Central memory CD4-positive, alpha-beta T cell (primary cell): Measurements from ENCODE around the gene GLIS1.

Experiments
- DNase-seq: peaks from one replicate; pipeline ENCODE4 v3.0.0; 2022

The GLIS1 gene

DNA sequence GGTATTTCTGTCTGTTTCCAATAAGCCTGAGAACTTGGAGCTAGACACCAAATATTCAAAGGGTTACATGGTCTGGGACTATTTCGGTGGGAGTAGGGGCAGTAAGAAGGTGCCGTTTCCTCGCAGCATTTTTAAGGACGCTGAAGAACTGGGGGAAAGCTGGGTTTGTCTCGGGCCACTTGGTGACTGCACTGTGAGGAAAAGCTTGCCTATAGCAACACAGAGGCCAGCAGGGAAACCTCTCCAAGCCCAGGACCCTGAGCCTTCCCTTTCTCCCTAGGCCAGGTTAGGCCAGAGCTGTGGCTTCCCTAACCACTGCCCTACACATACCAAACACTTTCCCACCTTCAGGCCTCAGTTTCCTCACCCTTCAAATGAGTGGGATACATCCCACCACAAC, 3.3 kb downstream of the GLIS1 start:
- DNase-seq: no peak

DNA sequence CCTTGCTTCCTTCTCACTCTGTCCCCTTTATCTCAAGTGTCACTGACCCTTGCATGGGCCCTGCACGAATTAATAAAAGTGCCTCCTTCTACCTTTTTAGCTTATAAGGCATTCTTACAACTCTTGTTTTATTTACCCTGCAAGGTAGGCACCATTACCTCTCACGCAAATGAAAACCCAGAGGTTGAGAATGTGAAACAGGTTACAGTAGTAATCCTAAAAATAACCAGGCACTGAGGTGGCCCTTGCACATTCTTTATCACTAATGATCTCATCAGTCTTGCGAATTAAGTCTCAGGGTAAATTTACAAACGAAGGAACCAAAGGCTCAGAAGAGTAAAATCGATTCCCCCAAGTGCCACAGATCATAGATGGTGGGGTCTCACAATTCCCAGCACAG, 3.7 kb downstream of the GLIS1 start:
- no peak for DNase-seq

DNA sequence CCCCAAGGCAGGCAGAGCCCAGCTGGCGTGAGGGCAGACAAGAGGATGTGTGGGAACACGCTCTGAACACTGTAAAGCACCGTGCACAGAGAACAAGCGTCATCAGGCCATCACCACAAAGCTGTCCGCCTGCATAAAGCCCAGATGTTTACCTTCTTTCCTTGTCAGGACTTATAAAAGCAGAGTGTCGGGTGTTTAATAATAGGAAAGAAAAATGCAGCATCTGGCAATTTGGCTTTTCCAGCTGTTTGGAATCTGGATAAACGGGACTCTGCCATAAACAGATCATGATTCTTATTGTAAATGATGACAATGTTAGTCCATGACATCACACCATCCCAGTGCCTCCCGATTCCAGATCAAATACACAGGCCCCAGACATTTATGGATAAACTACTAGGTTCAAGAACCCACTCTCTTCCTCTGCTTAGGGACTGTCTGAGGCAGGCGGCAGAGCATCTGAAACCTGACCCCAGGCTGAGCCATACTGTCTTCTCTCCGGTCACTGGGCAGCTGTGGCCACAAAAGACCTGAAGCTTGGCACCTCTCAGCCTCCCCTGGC, 4.2 kb downstream of the GLIS1 start:
- DNase-seq: no peak

DNA sequence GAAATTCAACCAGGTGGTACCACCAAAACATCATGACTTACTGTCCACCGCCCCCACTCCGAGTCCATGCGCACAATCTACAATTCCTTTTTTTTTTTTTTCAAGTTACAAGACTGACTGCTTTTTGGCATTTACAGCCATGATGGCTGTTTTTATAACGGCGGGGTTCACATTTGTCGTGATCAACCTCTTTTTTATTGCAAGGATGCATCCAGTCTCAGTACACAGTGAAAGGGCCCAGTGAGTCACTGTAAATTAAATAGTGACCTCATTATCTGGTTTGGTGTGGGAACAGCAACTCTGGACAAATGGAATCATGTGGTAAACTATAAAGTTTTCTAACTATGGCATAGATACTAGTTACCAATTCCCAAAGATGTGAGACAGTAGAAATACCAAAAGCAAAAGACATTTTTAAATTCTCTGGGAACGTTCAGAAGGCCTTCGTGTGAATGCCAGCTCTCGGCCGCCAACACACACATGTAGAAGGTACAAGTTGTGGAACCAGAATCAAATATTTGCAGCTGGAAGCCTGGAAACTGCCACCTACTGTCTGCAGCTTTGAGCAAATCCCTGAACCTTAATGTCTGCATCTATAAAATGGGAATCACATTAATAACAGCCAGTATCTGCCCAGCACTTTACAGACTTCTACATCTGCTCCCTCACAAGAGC, 4.9 kb downstream of the GLIS1 start:
- no peak for DNase-seq

DNA sequence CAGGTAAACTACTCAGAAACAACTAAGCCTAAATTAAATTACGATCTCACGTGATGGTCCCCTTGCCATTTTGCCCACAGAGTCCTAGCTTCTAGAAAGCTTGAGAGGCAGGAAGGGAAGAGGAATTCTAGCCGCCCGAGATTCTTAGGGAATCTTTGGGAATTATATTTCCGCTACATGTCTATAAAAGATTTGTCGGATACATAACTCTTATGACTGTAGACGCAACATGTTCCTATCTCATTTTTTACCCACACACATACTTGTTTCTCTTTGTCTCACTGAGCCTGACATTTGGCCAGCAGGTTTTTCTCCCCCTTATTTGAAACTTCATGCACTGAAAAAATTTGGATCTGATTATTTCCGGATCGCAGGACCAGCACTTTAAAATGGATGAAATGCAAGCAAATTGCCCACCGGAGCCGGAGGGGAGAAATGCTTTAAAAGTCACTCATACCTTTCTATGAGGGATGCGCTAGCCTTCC, 5.5 kb downstream of the GLIS1 start:
- DNase-seq: no peak

DNA sequence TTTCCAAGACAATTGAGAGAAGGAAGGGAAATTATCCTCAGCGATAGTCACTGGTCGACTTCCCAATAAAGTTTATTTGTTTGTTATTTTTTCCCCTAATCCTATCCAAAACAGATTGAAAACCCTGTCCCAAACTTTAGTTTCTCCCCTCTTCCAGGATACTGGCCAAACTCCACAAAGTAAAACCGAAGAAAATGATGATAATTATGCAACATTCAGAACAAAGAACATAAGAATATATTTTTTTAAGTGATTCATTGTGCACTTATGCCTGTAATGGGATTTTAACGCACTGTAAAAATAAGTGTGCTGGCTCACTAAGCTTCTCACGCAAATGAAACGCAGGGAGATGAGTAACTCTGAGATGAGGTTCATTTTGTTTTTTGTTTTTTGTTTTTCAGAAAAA, 6.0 kb downstream of the GLIS1 start:
- no peak for DNase-seq

DNA sequence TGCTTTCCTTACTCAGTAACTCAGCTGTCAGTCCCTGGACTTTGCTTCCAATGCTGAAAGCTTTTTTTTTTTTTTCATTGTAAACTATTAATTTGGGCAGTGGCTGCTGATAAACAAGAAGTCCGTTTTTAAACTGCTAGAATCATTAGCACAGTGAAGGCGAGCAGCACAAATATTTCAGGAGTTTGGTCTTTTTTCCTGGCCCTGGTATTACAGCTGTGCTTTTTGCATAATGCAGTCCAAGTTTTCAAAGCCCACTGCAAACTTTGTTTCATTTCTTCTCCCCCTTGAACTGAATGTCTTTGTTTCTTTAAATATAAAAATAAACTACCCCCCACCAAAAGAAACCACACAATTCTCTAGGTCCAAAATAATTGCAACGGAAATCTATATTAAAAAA, 6.6 kb downstream of the GLIS1 start:
- no peak for DNase-seq

DNA sequence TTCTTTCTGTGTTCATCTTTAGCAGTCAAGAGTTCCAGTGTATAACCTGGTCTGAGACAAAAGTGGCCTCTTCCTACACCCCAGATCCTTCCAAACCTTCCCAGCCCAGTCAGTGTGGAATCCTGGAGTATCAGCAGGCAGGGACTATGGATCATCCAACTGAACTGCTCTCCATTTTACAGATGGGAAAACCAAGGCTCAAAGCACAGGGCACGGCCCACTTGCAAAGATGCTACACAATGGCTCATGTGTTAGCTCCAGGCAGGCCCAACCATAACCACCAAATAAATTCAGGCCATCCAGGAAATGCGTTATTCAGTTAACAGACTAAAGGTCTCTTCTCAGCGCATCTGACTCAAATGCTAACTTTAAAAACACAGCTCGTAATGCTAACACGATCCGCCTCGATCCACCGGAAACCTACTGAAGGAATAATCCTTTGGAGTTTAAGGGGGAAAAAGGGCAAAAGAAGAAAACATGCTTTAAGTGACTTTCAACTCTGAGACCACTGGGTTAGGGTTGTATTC, 7.1 kb downstream of the GLIS1 start:
- DNase-seq: no peak

DNA sequence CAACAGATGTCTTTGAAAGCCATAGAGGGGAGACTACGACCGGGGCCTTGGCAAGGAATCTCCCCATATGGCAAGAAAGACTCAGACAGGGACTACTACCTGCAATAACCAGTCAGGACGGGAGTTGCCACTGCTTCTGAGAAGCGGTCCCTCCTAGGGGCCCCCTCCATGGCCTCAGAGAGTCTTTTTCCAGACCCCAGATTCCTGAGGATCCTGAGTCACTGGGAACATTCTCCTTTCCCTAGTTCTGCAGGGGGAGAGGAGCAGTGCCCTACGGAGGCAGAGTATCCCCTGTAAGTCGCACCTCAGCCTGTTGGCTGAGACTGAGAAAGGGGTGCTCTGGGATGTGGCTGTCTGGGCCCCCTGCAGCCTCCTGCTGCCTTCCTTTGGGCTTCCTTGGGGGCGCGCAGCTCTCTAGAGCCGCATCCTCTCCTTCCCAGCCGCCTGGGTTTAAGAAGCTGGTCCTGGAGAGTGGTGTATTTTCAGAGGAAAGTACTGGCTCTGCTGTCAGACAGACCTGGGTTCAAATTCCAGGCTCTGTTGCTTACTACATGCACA, 7.8 kb downstream of the GLIS1 start:
- DNase-seq: no peak

DNA sequence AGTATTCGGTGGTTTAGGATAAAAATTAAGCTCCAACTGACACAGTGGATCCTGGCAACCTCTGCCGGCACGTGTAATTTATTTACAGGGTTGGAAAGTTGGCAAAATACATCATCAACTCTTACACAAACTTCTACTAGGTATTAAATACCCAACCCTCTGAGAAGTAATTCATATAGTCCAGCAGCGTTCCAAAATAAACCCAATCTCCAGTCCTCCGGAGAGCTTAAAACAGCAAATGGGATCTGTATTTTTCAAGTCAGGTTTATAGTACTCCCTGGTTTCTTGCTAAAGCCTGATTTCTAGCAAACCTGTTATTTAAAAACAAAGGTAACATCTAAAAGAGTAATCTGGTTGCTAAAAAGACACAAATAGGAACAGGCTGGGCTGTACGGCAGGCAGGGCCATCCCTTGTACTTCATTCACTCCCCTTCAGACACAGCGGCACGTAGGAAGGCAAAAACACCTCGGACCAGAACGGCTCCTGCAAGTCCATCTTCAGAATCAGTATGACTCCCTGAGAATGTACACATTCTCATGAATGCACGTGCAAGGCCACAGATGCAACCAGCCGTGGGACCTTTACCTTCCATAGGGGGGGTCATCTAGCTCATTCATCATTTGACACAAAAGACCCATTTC, 8.6 kb downstream of the GLIS1 start:
- no peak for DNase-seq

DNA sequence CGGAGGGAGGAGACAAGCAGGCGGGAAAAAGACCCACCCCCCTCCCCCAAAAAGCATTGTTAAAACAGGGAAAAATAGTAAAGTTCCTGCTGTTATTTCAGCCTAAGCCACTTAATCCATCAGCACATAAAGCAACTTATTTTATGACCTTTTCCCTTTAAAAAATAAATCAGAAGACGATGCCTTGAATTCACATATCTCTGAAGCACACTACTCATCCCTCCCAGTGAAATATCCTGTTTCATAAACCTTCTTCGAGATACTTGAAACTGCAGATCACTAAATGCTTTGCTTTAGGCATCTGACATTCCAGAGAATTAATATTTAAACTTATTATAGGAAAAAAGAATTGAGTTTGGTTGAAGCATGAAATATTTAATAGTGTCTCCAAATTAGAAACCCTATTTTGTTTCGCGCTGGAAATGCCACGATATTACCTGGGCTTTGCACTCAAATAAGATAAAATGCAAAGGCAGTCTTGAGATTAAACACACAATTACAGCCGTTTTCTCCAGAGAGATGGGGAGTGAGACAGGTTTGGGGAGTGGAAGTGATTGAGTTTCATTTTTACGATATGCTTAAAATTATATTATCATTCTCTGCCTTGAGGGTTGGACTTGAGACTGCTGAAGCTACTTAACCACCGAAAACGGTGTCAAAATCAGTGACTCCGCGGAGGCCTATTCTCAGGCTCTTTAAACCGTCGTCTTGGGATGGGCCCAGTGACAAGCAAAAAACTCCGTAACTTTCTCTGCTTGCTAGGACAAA, 9.3 kb downstream of the GLIS1 start:
- no peak for DNase-seq

DNA sequence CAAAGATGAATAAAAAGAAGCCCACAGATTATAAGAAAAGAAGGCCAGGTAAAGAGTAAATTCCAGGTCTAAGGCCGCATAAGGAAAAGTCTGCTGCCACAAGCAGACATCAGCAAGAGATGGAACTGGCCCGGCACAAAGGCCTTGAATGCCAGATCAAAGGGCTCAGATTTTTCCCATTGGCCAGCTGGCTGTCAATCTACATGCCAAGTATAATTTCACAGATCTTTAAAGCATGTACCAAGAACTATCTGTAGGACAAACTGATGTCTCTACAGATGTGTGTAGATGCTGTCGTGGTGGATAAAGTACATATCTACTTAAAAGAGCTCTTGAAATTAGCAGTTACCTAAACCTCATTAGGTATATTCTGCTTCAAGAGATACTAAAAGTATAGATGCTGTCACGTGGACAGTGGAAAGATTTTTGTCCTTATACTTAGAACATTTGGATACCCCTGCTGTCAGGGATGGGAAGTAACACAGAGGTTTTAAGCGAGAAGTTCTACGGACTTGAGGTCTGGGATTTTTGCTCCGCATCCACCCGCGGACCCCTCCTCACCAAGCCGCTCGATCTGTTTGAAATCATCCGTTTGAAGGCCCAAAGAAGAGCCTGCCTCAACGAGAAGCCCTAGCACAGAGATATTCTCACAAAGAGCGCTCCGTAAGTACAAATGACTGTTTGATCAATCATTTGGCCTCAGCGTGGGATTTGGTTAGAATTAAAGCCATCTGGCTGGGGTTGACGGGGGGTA, 10.1 kb downstream of the GLIS1 start:
- no peak for DNase-seq

DNA sequence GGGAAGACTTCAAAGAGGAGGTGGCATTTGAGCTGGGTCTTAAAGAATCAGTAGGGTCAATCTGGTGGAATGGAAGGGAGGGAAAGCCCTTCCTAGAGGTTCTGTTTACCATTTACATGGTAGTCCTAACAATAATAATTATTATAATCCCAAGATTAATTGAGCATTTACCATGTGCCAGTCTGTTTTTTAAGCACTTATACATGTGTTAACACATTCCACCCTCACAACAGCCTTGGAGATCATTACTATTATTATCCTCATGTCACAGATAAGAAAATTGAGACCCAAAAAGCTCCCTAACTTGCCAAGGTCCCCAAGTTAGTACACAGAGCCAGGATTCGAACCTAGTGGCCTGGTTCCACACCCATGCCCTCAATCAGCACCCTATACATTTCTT, 10.8 kb downstream of the GLIS1 start:
- no peak for DNase-seq

DNA sequence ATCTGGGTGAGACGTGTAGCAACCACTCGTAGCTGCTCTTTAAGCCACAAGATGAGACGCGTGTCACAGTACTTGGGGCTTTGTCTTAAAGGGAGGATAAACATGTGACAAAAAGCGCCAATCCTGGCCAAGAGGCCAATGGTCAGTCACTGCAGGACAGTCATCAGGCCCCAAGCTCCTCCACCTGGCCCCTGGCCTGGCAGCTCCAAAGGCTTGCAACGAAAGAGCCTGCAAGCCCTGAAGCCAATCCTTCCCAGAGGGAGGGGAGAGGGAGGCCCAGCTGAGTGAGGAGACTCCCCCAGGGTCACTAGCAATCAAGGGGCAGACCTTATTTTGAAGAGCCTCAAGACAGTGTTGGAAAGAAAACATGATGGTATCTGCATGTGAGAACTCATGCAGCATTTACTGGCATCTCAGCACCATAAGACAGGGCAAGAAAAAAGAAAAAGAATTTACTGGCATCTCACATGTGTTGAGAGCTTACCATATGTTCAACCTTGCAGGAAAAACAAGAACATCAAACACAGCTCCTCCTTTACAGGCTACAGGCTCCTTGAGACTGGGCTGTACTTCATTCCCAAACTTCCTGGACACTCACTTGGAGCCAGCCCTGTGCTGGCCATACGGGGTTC, 11.4 kb downstream of the GLIS1 start:
- no peak for DNase-seq

DNA sequence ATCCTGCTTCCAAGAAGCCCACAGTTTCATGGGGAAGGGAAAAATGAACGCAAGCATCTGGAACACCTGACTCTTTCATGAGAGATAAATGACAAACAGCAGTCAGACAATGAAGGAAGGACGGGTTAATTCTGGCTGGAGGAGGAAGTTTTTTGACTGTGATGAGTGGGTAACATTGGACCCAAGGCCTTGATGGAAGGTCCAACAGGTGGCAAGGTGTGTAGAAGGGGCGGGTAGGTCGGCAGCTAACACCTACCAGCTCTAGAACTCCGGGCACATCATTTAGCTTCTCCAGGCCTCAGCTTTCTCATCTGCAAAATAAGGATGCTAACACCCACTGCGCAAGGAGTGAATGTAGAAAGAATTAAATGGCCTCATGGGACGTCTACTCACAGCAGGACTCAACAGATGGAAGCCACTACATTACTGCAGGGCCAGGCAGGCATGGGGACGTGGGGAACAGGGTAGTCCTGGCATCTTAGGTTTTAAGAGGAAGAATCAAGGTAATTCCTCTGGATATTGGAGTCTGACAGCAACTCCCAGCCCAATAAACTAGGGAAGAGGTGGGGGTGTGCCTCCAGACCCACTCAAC, 12.9 kb downstream of the GLIS1 start:
- no peak for DNase-seq

DNA sequence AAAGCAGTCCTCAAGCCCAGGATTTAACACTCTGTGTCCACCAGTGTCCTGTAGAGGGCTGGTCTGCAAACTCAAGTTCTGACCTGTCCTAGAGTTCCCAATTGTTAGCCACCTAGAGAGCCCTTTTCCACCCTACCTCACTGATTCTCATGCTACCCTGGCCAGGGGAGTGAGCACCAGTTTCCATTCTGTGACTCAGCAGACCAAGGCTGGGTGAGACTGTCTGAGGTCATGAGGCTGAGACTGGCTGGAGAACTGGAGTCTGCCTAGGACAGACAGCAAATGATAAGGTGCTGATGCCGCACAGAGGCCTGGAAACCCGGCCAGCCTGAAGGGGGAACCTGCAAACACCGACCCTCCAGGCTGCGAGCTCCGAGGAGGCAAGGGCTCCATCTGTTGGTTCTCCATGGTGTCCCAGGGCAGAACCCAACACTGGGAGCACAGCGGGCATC, 13.7 kb downstream of the GLIS1 start:
- no peak for DNase-seq

DNA sequence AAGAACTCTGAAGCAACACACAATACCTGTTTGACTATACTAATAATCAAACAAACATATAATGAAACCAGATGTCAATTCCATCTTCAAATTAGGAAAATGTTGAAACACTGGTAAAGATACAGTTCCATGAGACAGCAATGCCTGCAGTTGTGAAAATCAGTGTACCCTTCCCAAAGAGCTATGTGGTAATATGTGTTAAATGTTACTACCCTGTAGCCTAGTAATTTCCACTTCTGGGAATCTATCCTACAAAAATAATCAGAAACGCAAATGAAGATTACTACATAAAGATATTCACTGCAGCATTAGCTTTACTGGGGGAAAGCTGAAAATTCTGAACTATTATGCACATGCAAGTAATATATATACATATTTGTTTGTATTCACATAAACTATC, 16.9 kb downstream of the GLIS1 start:
- DNase-seq: no peak

DNA sequence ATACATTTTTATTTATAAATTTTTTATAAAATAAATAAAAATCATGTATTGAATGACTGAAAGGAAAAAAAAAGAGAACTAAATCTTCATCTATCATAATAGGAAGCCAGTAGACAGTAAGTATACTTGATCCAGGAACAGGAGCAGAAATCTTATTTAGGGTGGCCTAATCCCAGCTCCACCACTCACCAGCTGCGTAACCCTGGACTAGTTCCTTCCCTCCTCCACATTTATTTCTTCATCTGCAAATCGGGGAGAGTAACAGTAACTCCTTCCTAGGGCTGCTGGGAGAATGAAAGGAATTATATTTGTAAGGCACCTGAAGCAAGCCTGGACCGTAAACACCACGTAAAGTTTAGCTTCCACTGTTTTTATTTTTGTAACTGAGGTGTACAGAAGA, 17.9 kb downstream of the GLIS1 start:
- DNase-seq: no peak

DNA sequence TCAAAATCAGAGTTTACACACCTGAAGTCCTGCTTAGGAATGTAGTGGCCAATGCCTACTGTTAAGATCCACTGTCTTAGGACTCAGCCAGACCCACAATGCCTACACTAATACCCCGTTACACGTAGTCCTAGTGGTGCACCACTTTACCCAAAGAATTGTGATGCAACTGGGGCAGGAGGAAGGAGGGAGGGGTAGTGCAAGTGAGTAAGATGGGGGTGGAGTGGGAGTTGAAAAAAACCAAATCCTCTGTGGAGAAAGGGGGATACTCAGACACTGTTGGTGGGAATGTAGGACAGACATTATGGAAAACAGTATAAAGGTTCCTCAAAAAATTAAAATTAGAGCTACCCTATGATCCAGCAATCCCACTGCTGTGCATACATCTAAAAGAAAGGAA, 19.5 kb downstream of the GLIS1 start:
- DNase-seq: no peak

DNA sequence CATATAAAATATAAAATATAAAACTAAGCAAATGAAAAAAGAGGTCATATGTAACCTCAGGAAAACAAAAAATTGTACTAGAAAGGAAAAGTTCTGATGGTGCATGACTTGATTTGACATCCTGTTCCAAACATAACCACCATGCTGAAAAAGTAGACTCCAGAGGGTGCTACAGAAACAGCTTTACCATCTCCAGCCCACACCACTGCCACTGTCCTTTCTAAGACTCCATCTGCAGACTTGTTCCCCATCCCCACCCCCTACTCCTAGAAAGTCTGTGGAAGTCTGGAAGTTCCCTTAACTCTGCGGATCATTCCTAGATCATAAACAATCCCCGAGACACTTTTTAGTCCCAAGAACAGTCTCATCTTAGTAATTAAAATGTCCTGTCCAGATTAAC, 20.5 kb downstream of the GLIS1 start:
- no peak for DNase-seq
